Prostate gland (tissue), 2 donors: Measurements from ENCODE around the gene ADORA2A. TPM values are rescaled to one million over a fixed set of nuclear protein-coding genes. Genes with fewer than 3 reads are reported as not detected.

Experiments
- DNase-seq: peaks from one replicate; pipeline ENCODE4 v3.0.0-alpha.2; 2019; ENCODE audit warnings: low spot score
- H3K27ac ChIP-seq, 2 donors: fragments of 200-600 bp; sonication (generic); 2 replicates each; pipeline ENCODE4 v1.5.1; 2017 to 2019
- H3K27me3 ChIP-seq: fragments of 200-600 bp; sonication (generic); replicated peaks from 2 replicates; pipeline ENCODE4 v1.5.1; 2019; ENCODE audit not compliant: insufficient read depth
- H3K36me3 ChIP-seq, 2 donors: fragments of 200-600 bp; sonication (generic); 1 replicate in 1 of 2; 2 replicates in 1 of 2; pipeline versions ENCODE4 v1.5.1 to v1.8.1; 2017 to 2019
- H3K4me1 ChIP-seq: fragments of 200-600 bp; sonication (generic); replicated peaks from 2 replicates; pipeline ENCODE4 v1.5.1; 2019
- H3K4me3 ChIP-seq, 2 donors: fragments of 200-600 bp; sonication (generic); 2 replicates each; pipeline ENCODE4 v1.5.1; 2017 to 2019
- H3K9me3 ChIP-seq: fragments of 200-600 bp; sonication (generic); 2 replicates; pipeline ENCODE4 v1.5.1; 2017
- POLR2A ChIP-seq: fragments of 450-650 bp; IDR thresholded peaks from one replicate; pipeline ENCODE4 v1.6.1; 2016; ENCODE audit warnings: antibody characterized with exemption, mild to moderate bottlenecking
- POLR2AphosphoS5 ChIP-seq: sonication (generic); formaldehyde crosslinking; IDR thresholded peaks from one replicate; pipeline ENCODE4 v1.6.1; 2017; ENCODE audit warnings: antibody characterized with exemption
- WGBS: methylation state at CpG from one replicate; pipeline ENCODE4 v1.1.5; 2018; 5-methylcytosine and 5-hydroxymethylcytosine counted together
- intact Hi-C: fragments of 100-400 bp; cut with DNase I; formaldehyde crosslinking; loops from one replicate; pipeline ENCODE4 v1.14.2; 2022
- total RNA-seq, 2 donors: library from RNA; depleted of rRNA; stranded (reverse); fragments of >200 nt; gene quantifications; one replicate each; pipeline ENCODE4 v1.1.0, GENCODE V29; 2016
- TF ChIP-seq, protein P1 (sequence below), 4 experiments: fragments of 200-600 bp in 2 of 4; fragments of 450-650 bp in 2 of 4; sonication (generic) in 2 of 4; IDR thresholded peaks; 1 replicate in 3 of 4; 2 replicates in 1 of 4; pipeline ENCODE4 v1.5.1; 2016 to 2019; ENCODE audit warnings: antibody characterized with exemption in 4 of 4, mild to moderate bottlenecking in 2 of 4, moderate library complexity in 2 of 4

ADORA2A gene
- total RNA-seq, 2 donors from 2014 or later, result 2.1 to 3.7 TPM

DNA sequence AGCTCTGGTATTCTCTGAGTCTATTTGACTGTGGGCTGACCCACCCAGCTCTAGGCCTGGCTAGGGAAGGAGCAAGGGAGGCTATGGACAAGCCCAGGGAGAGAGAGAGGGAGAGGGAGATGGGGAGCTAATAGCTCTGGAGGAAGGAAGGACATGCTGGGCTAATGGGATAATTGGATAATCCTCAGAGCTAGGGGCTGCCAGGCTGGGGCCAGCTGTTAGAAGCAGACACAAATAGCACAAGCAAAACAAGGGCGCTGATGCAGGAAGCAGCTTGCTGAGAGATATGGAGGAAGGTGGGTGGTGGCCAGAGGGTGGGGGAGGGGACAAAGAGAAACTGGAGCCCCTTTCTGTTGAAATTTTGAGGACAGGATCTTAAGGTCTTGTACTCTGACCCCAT is 23.2 kb downstream of the ADORA2A start:
- no peak for DNase-seq
- H3K4me3 ChIP-seq, result no peak overlapping the region
- H3K27me3 ChIP-seq, result no peaks in the 10 kb centered on the region
- no peaks in the 10 kb centered on the region for H3K36me3 ChIP-seq
- H3K27ac ChIP-seq, result no peak overlapping the region
- H3K9me3 ChIP-seq, result no peaks in the 10 kb centered on the region
- H3K4me1 ChIP-seq, result no peaks in the 10 kb centered on the region
- intact Hi-C loops, result no loop called here
- TF ChIP-seq, protein P1, sequence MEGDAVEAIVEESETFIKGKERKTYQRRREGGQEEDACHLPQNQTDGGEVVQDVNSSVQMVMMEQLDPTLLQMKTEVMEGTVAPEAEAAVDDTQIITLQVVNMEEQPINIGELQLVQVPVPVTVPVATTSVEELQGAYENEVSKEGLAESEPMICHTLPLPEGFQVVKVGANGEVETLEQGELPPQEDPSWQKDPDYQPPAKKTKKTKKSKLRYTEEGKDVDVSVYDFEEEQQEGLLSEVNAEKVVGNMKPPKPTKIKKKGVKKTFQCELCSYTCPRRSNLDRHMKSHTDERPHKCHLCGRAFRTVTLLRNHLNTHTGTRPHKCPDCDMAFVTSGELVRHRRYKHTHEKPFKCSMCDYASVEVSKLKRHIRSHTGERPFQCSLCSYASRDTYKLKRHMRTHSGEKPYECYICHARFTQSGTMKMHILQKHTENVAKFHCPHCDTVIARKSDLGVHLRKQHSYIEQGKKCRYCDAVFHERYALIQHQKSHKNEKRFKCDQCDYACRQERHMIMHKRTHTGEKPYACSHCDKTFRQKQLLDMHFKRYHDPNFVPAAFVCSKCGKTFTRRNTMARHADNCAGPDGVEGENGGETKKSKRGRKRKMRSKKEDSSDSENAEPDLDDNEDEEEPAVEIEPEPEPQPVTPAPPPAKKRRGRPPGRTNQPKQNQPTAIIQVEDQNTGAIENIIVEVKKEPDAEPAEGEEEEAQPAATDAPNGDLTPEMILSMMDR (IDR thresholded peaks at IDR 0.05), result no peak
- TF ChIP-seq POLR2A (no peak), POLR2AphosphoS5 (no peak)
- WGBS, result 73% methylated on average over 1 of the region's 1 CpG

DNA sequence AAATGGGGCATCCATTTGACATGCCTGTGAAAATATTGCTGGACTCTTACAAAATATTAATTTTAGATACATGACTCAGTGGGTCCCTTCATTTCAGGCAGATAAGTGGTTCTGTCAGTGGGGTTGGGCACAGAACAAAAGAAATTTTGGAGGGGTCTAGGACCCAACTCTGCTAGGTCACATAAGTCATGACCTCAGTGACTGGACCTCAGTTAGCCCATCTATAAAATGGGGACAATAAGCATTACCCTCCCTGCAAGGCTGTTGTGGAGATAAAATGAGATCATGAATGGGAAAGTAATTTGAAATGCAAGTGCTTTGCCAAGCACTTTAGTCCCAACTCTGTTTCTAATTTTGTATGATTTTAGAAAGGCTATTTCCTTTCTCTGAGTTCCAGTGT is 23.8 kb downstream of the ADORA2A start:
- no peak overlapping the region for H3K4me3 ChIP-seq
- no peaks in the 10 kb centered on the region for H3K4me1 ChIP-seq
- no peak for DNase-seq
- H3K27ac ChIP-seq, result no peak overlapping the region
- no peaks in the 10 kb centered on the region for H3K9me3 ChIP-seq
- intact Hi-C loops, result no loop called here
- TF ChIP-seq POLR2AphosphoS5, result no peak
- TF ChIP-seq, protein P1 (IDR thresholded peaks at IDR 0.05), result no peak
- no peak for TF ChIP-seq POLR2A
- no peaks in the 10 kb centered on the region for H3K27me3 ChIP-seq
- H3K36me3 ChIP-seq, result no peaks in the 10 kb centered on the region

DNA sequence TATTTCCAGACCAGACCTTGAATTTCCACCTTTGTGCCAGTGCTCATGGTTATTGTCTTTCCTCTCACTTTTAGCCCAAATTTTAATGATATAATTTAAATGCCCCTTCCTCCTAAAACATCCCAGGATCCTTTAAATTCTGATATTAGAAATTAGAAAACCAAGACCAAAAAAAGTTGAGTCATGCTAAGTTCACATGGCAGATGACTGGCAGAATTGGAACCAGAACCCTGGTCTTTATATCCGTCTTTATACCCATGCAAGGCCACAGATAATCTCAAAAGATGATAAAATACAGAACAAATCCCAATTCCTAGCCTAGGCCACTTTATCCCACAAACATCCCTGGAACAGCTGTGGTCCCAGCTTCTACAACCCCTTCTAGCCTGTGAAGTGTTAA is 26.5 kb downstream of the ADORA2A start:
- Histone ChIP-seq H3K4me1 (no peaks in the 10 kb centered on the region), H3K9me3 (no peaks in the 10 kb centered on the region), H3K36me3 (no peaks in the 10 kb centered on the region), H3K27ac (no peak overlapping the region), H3K4me3 (no peak overlapping the region), H3K27me3 (no peaks in the 10 kb centered on the region)
- no peak for DNase-seq
- 94% methylated on average over 1 of the region's 1 CpG for WGBS
- no peak for TF ChIP-seq POLR2AphosphoS5
- no peak for TF ChIP-seq POLR2A
- TF ChIP-seq, protein P1 (IDR thresholded peaks at IDR 0.05), result no peak
- intact Hi-C loops, result no loop called here

DNA sequence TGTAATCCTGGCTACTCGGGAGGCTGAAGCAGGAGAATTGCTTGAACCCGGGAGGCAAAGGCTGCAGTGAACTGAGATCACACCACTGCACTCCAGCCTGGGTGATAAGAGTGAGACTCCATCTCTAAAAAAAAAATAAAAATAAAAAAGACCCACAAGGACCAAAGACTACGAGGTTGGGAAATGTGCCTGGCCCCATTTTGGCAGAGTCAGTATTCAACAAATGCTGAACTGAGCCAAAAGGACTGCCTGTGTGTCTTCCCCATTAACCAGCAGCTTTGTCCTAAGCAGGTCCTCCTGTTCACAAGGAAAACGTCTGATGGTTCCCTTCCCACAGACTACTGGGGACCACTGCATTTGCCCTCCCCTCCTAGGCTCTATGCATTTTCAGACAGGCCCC is 27.6 kb downstream of the ADORA2A start:
- no peaks in the 10 kb centered on the region for H3K27me3 ChIP-seq
- no peak overlapping the region for H3K27ac ChIP-seq
- DNase-seq, result no peak
- intact Hi-C loops, result no loop called here
- WGBS, result 72% methylated on average over 4 of the region's 4 CpGs
- H3K36me3 ChIP-seq, result no peaks in the 10 kb centered on the region
- no peak overlapping the region for H3K4me3 ChIP-seq
- no peaks in the 10 kb centered on the region for H3K9me3 ChIP-seq
- TF ChIP-seq, protein P1 (IDR thresholded peaks at IDR 0.05), result no peak
- TF ChIP-seq POLR2A (no peak), POLR2AphosphoS5 (no peak)
- no peaks in the 10 kb centered on the region for H3K4me1 ChIP-seq

DNA sequence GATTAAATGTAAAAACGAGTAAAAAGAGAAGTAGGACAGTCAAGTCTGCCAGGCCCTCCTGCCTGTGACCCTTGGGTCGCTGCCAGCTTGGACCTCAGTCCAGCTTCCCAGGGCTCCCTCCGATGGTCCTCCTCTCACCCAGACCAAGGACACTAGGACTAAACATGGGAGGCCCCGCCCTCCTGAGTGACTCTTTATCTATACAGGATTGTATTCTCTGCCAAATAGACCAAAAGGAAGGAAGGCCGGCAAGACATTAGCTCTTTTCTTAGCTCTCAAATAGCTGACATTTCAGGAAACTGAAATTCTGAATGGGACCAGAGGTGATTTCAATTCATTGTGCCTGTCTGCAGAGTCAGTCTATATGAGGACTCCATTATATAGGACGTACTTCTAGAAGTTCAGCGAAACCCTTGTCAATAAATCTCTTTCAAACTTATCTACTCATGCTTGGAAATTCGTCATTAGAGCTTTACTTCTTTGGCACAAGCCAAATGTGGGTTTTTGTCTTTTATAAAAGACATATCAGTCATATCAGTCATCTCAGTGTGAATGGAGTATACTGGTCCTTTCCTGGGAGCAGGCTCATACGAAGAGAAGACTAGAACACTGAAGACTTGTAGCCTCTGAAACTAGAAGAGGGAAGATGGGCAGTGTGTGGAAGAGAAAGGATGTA is 28.5 kb downstream of the ADORA2A start:
- H3K4me1 ChIP-seq, result no peaks in the 10 kb centered on the region
- no peak overlapping the region for H3K27ac ChIP-seq
- no peaks in the 10 kb centered on the region for H3K27me3 ChIP-seq
- H3K4me3 ChIP-seq, result no peak overlapping the region
- no peak for DNase-seq
- 66% methylated on average over 9 of the region's 9 CpGs for WGBS
- no peak for TF ChIP-seq POLR2AphosphoS5
- TF ChIP-seq, protein P1 (IDR thresholded peaks at IDR 0.05), result no peak
- no peak for TF ChIP-seq POLR2A
- no peaks in the 10 kb centered on the region for H3K9me3 ChIP-seq
- no peaks in the 10 kb centered on the region for H3K36me3 ChIP-seq
- intact Hi-C loops, result no loop called here
